Kidney glomerular epithelial cell (primary cell): ENCODE data around the gene DCTN4.
"Not testable (repeated sequence)": the region's sequence is repeated elsewhere in the genome, so short reads cannot be mapped to it uniquely, and the experiment has no call there.

Source experiments
- DNase-seq: peaks from one replicate; lab custom pipeline; 2025; lab: John Stamatoyannopoulos, UW

The DCTN4 gene

GRCh38 chr5:150758531-150759333 lies at the start of gene DCTN4:
Gene DCTN4 (minus strand): TSS chr5:150759017. CDS start chr5:150758993, 24 bp downstream.
- peak; percentile 99 for DNase-seq

- DNase-seq = no peak
Observed at GRCh38 chr5:150804388-150804787, 45.6 kb upstream of the DCTN4 start.

DNA sequence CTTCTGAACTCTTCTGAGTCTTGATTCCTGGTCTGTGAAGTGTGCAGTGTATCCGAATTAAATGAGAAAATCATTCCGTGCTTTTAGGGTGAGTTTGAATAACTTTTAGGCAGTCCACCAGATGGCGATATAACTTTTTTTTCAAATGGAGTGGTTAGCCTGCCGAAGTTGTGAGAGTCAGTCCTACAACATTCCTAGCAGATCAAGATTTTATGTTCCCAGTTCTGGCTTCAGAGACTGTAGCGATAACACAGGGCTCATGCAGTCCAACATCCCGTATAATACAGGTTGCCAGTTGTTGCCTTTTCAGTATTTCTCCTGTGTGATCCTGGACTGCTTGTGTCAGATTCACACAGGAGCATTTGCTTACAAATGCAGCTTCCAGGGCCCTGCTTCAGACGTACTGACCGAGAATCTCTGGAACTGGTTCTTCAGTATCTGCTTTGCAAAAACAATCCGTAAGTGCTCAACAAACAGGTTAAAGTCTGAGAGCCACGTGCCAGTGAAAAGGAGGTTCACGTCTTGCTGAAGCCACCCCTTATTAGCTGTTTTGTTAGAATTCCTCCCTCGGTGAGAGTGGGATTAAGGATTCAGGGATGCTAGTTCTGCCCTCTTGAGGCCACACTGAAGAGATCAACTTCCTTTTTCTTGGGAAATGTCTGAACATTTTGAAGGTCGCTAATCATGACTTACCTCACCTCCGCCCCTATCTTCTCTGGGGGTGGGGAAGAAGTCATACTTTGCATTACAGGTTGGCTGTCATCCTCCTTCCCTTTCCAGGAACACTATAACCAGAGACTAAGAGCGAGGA lies 42.5 kb upstream of the DCTN4 start:
- peak; percentile 80 for DNase-seq

DNA sequence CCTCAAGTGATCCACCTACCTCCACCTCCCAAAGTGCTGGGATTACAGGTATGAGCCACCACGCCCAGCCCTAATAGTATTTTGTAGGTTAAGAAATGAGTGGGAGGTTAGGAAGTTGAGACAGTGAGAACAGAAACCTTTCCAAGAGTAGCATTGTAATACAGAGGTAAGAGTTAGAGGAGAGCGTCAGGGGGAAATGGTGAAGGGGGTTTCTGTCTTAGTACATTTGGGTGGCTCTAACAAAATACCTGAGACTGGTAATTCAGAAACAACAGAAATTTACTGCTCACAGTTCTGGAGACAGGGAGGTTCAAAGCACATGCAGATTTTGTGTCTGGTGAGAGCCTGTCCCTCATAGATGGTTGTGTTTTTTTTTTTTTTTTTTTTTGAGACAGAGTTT lies 38.6 kb upstream of the DCTN4 start:
- no peak for DNase-seq

- DNase-seq = no peak
Observed at GRCh38 chr5:150794927-150795326, 36.1 kb upstream of the DCTN4 start.

DNA sequence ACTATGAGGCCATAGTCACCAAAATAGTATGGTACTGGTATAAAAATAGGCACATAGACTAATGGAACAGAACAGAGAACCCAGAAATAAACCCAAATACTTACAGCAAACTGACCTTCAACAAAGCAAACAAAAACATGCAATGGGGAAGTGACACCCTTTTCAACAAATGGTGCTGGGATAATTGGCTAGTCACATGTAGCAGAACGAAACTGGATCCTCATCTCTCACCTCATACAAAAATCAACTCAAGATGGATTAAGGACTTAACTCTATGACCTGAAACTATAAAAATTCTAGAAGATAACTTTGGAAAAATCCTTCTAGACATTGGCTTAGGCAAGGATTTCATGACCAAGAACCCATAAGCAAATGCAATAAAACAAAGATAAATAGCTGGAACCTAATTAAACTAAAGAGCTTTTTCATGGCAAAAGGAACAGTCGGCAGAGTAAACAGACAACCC lies 34.6 kb upstream of the DCTN4 start:
- not testable (repeated sequence) for DNase-seq

GRCh38 chr5:150791536-150791935 lies 32.7 kb upstream of the DCTN4 start:
- DNase-seq = no peak

DNA sequence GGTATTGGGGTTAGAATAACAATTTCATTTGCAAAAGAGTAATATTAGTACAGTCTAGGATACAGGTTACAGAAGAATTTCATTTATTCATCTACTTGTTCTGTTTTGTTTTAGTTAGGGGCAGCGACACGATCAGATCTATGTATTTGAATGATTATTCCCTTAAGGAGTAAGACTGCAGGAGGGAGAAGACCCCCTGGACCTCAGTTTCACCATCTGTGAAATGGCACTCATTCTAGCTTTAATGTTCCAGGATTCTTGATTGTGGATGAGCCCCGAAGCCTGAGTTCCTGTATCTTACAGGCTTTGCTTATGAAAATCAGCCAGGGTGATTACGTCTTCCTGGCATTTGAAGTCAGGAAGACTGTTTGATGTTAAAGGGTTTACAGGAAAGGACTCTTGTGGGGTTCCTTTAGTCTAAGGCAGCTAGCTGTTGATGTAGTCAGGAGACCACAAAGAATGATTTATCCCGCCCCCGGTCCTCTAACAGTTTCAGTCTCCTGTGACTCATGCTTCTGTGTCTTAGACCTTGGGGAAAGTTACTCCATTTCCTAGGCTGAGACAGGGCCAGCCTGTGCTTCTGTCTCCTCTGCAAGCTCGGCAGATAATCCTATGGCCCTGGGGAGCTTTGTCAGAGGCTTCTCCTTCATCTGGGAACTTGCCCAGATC lies 31.3 kb upstream of the DCTN4 start:
- DNase-seq = peak; percentile 95

DNA sequence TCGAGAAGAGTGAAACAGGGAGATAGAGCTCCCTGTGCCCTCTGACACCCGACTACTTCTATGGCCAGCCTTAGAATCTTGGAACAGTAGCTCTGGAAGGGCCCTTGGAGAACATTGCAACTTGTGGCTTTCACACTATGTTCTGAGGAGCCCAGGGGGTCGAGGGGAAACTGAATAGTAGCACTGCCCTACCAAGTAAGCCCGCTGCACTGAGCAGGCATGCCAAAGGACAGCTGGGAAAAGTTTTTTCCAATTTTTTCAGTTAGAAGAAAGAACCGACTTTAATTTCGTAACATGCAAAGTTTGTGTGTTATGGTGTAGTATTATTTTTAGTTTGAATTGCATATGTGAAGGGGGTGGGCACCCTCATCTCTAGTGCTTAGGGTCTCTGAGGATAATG lies 30.6 kb upstream of the DCTN4 start:
- no peak for DNase-seq

DNA sequence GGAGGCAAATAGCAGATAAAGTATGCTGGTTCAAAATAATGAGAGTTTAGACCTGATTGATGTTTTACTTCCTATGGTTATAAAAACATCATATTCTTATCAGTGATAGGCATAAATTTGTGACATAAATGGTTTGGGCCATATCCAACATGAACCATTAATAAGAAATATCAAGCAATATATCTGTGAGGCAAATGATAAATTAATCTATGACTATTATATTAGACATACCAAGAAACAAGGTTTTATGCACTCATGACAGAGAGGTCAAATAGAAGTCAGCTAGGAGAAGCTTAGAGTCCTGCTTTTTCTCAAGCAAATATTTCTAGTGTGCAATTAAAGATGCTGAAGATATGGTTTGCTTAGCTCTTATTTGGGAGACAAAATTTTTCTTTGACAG lies 30.2 kb upstream of the DCTN4 start:
- no peak for DNase-seq

DNA sequence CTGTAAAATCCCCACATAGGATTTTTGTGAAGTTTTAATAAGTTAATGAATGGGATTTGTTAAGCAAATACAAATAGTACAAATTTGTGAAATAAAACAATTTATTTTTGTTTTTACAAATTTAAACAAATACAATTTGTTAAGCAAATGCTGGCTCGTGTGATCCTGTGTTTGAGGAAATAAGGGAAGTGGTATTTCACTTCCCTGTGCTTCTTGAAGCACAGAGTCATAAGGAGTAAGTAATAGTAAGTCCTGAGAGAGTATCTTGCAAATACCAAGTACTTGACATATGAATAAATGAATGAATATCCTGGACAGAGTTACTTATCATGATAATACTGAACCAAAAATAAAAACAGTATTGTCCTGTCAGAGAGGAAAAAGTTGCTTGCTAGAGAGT lies 28.8 kb upstream of the DCTN4 start:
- DNase-seq = no peak

DNA sequence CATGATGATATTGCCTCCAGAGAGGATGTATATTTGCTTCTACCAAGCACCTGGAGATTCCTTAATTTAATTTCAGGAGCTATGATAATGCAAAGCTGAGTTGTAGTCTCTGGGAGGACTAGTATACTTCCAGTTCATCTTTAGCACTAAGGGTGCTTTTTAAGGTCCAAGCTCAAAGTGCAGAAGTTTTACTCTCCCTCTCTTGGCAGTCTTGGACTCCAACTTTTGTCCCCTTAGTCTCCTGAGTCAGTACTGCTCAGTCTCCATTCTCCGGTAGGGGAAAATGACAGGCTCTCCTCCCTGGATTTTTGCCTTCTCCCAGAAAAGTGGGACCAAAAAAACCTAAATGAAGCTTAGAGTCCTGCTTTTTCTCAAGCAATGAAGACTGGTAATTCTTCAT lies 28.1 kb upstream of the DCTN4 start:
- no peak for DNase-seq

DNA sequence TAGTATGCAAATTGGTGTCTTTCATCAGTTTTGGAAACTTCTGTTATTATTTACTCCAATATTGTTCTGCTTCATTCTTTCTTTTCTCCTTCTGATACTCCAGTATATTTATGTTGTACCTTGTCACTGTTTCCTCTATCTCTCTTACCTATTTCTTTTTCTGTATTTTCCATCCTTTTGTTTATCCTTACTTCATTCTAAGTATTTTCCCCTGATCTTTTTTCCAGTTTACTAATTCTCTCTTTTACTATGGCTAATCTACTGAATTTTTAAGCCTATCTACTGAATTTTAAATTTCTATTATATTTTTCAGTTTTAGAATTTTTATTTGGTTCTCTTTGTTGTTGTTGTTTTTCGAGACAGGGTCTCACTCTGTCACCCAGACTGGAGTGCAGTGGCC lies 27.1 kb upstream of the DCTN4 start:
- DNase-seq = no peak

DNA sequence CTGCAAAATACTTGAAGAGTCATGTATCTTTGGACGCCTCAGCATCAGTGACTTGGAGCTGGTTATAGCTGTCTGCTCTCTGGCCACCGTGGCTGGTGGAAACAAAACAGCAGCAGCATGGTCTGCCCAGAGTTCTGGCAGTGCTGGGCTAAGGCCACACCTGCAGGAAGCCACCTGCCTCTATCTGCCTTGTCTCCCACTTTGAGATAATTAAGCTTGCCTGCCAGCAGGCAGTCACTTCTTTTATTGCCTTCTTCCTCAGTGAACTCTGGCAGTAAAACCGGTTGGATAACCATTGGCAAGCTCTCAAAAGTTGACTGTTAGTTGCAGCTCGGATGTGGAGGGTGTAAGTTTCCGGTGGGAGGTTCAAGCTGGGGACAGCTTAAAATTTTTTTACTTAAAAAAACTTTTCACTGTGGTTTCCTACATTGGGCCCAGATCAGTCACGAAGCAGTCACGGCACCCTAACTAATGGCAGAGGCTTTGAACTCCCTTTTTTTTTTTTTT lies 24.7 kb upstream of the DCTN4 start:
- DNase-seq = peak; percentile 47

DNA sequence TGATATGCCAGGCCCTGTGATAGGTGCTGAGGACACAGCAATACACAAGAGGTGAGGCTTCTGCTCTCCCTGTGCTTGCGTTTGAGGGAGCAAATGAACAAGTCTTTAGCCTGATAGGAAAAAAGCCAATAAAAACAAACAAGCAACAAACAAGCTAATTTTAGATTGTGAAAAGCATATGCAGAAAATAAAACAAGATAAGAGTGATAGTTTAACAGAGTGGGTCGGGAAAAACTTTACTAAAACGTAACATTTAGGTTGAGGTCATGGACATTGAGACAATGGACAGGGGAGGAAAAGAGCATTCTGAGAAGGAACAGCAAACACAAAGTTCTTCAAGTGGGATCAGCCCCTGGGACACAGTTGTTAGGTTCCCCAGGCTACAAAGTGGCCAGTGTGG lies 24.0 kb upstream of the DCTN4 start:
- DNase-seq = no peak

GRCh38 chr5:150781706-150782614 lies 23.1 kb upstream of the DCTN4 start:
- no peak for DNase-seq

DNA sequence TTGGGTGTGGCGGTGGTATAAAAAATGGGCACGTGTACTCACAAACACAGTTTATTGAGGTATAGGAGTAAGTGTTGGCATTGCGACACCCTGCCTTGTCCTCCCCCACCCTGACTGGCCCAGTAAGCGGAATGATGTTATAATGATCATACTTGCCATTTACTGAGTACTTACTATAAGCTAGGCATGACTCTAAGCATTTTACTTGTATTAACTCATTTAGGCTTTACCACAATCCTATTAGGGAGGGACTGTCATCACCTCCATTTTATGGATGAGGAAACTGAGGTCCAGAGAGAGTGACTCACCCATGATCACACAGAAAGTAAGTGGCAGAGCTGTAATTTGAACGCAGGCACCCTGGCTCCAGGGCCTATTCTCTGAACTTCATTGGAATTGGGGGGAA lies 22.0 kb upstream of the DCTN4 start:
- DNase-seq = no peak

- DNase-seq = peak; percentile 36
Observed at GRCh38 chr5:150780187-150780692, 21.4 kb upstream of the DCTN4 start.

- DNase-seq = no peak
Observed at GRCh38 chr5:150779397-150780186, 20.8 kb upstream of the DCTN4 start.
